Measurements from ENCODE around the gene ACSM3. TPM values are rescaled to one million over a fixed set of nuclear protein-coding genes. Genes with fewer than 3 reads are reported as not detected.

ACSM3 gene
- total and polyA plus RNA-seq, 10 of the 15 experiments (the other 5 are each of a cell fraction or from before 2014, with no cell fraction given) = 4.9 to 21.0 (median 7.0) TPM

DNA sequence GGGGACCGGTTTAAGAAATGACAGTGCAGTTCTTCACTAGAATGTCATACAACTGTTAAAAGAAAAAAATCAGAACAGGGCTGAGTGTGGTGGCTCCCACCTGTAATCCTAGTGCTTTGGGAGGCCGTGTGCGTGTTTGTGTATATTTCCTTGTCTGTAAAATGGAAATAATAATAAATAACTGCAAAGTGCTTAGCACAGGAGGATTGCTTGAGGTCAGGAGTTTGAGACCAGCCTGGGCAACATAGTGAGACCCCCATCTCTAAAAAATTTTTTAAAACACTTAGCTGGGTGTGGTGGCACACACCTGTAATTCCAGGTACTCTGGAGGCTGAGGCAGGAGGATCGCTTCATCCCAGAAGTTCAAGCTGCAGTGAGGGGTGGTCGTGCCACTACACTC, 2.5 kb downstream of the ACSM3 start (continued):
- TF ChIP-seq, protein P1, sequence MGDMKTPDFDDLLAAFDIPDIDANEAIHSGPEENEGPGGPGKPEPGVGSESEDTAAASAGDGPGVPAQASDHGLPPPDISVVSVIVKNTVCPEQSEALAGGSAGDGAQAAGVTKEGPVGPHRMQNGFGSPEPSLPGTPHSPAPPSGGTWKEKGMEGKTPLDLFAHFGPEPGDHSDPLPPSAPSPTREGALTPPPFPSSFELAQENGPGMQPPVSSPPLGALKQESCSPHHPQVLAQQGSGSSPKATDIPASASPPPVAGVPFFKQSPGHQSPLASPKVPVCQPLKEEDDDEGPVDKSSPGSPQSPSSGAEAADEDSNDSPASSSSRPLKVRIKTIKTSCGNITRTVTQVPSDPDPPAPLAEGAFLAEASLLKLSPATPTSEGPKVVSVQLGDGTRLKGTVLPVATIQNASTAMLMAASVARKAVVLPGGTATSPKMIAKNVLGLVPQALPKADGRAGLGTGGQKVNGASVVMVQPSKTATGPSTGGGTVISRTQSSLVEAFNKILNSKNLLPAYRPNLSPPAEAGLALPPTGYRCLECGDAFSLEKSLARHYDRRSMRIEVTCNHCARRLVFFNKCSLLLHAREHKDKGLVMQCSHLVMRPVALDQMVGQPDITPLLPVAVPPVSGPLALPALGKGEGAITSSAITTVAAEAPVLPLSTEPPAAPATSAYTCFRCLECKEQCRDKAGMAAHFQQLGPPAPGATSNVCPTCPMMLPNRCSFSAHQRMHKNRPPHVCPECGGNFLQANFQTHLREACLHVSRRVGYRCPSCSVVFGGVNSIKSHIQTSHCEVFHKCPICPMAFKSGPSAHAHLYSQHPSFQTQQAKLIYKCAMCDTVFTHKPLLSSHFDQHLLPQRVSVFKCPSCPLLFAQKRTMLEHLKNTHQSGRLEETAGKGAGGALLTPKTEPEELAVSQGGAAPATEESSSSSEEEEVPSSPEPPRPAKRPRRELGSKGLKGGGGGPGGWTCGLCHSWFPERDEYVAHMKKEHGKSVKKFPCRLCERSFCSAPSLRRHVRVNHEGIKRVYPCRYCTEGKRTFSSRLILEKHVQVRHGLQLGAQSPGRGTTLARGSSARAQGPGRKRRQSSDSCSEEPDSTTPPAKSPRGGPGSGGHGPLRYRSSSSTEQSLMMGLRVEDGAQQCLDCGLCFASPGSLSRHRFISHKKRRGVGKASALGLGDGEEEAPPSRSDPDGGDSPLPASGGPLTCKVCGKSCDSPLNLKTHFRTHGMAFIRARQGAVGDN (IDR thresholded peaks at IDR 0.05) = no peak
- TF ChIP-seq, protein P2, sequence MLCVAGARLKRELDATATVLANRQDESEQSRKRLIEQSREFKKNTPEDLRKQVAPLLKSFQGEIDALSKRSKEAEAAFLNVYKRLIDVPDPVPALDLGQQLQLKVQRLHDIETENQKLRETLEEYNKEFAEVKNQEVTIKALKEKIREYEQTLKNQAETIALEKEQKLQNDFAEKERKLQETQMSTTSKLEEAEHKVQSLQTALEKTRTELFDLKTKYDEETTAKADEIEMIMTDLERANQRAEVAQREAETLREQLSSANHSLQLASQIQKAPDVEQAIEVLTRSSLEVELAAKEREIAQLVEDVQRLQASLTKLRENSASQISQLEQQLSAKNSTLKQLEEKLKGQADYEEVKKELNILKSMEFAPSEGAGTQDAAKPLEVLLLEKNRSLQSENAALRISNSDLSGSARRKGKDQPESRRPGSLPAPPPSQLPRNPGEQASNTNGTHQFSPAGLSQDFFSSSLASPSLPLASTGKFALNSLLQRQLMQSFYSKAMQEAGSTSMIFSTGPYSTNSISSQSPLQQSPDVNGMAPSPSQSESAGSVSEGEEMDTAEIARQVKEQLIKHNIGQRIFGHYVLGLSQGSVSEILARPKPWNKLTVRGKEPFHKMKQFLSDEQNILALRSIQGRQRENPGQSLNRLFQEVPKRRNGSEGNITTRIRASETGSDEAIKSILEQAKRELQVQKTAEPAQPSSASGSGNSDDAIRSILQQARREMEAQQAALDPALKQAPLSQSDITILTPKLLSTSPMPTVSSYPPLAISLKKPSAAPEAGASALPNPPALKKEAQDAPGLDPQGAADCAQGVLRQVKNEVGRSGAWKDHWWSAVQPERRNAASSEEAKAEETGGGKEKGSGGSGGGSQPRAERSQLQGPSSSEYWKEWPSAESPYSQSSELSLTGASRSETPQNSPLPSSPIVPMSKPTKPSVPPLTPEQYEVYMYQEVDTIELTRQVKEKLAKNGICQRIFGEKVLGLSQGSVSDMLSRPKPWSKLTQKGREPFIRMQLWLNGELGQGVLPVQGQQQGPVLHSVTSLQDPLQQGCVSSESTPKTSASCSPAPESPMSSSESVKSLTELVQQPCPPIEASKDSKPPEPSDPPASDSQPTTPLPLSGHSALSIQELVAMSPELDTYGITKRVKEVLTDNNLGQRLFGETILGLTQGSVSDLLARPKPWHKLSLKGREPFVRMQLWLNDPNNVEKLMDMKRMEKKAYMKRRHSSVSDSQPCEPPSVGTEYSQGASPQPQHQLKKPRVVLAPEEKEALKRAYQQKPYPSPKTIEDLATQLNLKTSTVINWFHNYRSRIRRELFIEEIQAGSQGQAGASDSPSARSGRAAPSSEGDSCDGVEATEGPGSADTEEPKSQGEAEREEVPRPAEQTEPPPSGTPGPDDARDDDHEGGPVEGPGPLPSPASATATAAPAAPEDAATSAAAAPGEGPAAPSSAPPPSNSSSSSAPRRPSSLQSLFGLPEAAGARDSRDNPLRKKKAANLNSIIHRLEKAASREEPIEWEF (IDR thresholded peaks at IDR 0.05; ENCODE audit: insufficient replicate concordance, low read depth, low read length) = no peak

DNA sequence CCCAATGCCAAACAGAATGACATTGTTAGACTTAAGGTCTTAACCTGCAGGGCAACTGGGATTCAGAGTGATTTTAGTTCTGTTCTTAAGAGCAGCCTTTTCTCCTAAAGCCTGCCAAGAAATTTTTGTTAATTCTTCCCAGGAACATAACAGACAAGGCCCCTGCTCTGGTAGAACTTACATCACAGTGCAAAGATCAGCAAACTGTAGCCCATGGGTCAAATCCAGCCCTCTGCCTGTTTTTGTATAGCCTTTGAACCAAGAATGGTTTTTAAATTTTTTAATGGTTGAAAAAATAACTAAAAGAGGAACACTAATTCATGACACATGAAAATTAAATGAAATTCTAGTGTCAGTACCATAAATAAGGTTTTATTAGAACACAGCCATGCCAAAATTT, 3.8 kb downstream of the ACSM3 start:
- Histone ChIP-seq H3K4me3 (no peak overlapping the region), H3K9ac (ENCODE audit: control insufficient read depth, insufficient read depth, low read length) (no peak overlapping the region), H3K4me1 (ENCODE audit: control insufficient read depth, insufficient read depth, low read length) (peaks cover 2% of the 10 kb centered on the region; the same call in 1 of the 2 replicates), H3K27ac (ENCODE audit: control insufficient read depth, insufficient read depth) (no peak overlapping the region), H3K9me3 (replicated peaks; ENCODE audit: control insufficient read depth, insufficient read depth, low read length) (no peaks in the 10 kb centered on the region; the same call in 2 of the 3 replicates), H3K79me2 (ENCODE audit: control insufficient read depth, insufficient read depth, low read length) (no peaks in the 10 kb centered on the region), H4K20me1 (ENCODE audit: control insufficient read depth, insufficient read depth) (no peaks in the 10 kb centered on the region), H2AFZ (ENCODE audit: control insufficient read depth, low read depth, low read length) (no peak overlapping the region), H3K4me2 (ENCODE audit: control insufficient read depth, insufficient read depth) (no peak overlapping the region), H3K27me3 (replicated peaks in 1 of 2; ENCODE audit: control insufficient read depth in 2 of 2, insufficient read depth in 2 of 2, low read length in 1 of 2) (no peaks in the 10 kb centered on the region), H3K36me3 (ENCODE audit: control insufficient read depth in 2 of 2, insufficient read depth in 2 of 2, low read length in 1 of 2) (no peaks in the 10 kb centered on the region)
- no peak for TF ChIP-seq CHD4 (IDR thresholded peaks at IDR 0.05)
- TF ChIP-seq MYC (IDR thresholded peaks at IDR 0.05; ENCODE audit: insufficient read depth, insufficient read length, insufficient replicate concordance, low read length, severe bottlenecking) = no peak
- intact Hi-C loops (cut with micrococcal nuclease; ENCODE audit: unreplicated experiment) = no loop called here
- no peak for FAIRE-seq
- ChIA-PET SMC1A (ENCODE audit: uncharacterized antibody, unreplicated experiment) (no interaction called here), POLR2A (no interaction called here), CTCF (no interaction called here), RAD21 (ENCODE audit: unreplicated experiment) (no interaction called here)
- in situ Hi-C loops (cut with MboI) = no loop called here
- DNase-seq (ENCODE audit: low read depth, low spot score) = no peak
- no TSS peak for BruUV-seq (replicated peaks)
- ATAC-seq = no peak
